ENCODE measurements around the gene SYNPO.

GRCh38 chr5:150616506-150616905 lies 24.0 kb upstream of the SYNPO start:
- TF ChIP-seq CHD4 (IDR thresholded peaks at IDR 0.05; ENCODE audit: borderline replicate concordance) (no peak), MAX (IDR thresholded peaks at IDR 0.05) (no peak), MAZ (IDR thresholded peaks at IDR 0.05; ENCODE audit: borderline replicate concordance, low read depth, low read length) (no peak), CTCF (IDR thresholded peaks at IDR 0.05) (no peak), POLR2A (IDR thresholded peaks at IDR 0.05; ENCODE audit: low read length) (no peak), REST (IDR thresholded peaks at IDR 0.05) (no peak), EHMT2 (IDR thresholded peaks at IDR 0.05; ENCODE audit: low read depth) (no peak)
